ENCODE measurements around the gene KCNK18. TPM values are rescaled to one million over a fixed set of nuclear protein-coding genes. Genes with fewer than 3 reads are reported as not detected.
"Not testable (repeated sequence)": the region's sequence is repeated elsewhere in the genome, so short reads cannot be mapped to it uniquely, and the experiment has no call there.

Gene KCNK18
- total RNA-seq, 2 experiments from 2014 or later = not detected

DNA sequence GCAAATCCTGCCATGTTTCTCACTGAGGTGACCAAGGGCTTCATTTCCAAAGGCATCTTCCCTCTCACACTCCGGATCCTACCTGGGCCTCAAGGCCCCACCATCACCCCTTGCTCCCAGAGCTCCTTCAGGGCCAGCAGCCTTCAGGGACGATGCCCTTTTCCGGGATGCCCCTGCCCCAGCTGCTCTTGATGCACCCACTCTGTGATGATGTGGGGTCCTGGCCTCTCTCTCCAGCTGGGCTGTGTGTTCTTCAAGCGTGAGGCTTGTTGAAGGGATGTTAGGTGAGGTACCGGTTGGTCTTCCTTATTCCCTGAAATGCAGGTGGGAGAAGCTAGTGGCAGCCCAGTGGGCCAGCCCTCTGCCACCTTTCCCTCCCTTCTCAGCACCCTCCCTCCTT is 25.3 kb downstream of the KCNK18 start:
- no peak for ATAC-seq
- intact Hi-C loops (cut with DNase I, micrococcal nuclease) = no loop called here
- Mint-ChIP-seq H3K27me3 (peaks cover 4% of the 10 kb centered on the region), H3K4me1 (no peaks in the 10 kb centered on the region), H3K9me3 (ENCODE audit: low read depth) (no peaks in the 10 kb centered on the region), H3K4me3 (no peak overlapping the region), H3K27ac (no peak overlapping the region), H3K36me3 (ENCODE audit: low read depth) (no peaks in the 10 kb centered on the region)
- no peak for DNase-seq
- ChIA-PET CTCF (interaction anchor here (0.5 to 0.6 kb wide), 2 partner anchors 23 to 194 kb away, joined by 3 read pairs; no protein-coding TSS in a partner anchor), POLR2A (no interaction called here)

DNA sequence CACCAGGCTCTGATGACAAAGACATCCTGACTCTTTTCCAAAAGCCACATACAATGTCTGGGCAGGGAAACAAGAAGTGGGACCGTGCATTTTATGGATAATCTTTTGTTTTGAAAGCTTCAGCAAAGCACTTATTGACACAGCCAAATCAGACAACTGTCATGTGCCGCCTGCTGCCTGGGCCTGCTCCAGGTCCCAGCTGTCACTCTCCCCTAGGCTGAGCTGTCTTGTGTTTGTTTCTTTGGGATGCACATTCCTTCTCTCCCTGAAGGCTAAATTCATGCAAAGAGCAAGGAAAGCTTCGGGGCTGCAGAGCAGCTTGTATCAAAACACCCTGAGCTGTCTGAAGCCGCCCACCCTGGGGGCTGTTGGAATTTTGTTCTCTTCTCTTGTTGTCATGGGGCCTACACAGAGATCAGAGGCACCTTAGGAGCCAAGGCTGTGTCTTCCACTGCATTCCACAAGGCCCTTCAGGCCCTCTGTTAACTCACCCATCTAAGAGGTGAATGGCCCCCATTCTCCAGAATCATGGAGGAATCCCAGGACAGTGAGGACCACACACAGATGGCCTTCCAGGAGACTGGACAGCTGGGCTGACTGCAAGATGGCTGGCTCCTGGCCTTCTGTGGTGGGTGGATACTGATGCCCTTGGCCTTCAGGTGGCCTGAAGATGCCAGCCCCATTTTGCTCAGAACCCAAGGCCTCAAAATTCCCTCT is 25.8 kb downstream of the KCNK18 start:
- POLR2A ChIA-PET = no interaction called here
- H3K36me3 Mint-ChIP-seq (ENCODE audit: low read depth) = no peaks in the 10 kb centered on the region
- H3K27me3 Mint-ChIP-seq = peaks cover 4% of the 10 kb centered on the region
- no peaks in the 10 kb centered on the region for H3K9me3 Mint-ChIP-seq (ENCODE audit: low read depth)
- H3K4me1 Mint-ChIP-seq = no peaks in the 10 kb centered on the region
- no peak overlapping the region for H3K4me3 Mint-ChIP-seq
- DNase-seq (no peak), ATAC-seq (no peak)
- H3K27ac Mint-ChIP-seq = no peak overlapping the region
- intact Hi-C loops (cut with DNase I, micrococcal nuclease) = no loop called here
- CTCF ChIA-PET = interaction anchor here (0.5 to 0.7 kb wide), 3 partner anchors 24 to 344 kb away, joined by 3 read pairs; no protein-coding TSS in a partner anchor

DNA sequence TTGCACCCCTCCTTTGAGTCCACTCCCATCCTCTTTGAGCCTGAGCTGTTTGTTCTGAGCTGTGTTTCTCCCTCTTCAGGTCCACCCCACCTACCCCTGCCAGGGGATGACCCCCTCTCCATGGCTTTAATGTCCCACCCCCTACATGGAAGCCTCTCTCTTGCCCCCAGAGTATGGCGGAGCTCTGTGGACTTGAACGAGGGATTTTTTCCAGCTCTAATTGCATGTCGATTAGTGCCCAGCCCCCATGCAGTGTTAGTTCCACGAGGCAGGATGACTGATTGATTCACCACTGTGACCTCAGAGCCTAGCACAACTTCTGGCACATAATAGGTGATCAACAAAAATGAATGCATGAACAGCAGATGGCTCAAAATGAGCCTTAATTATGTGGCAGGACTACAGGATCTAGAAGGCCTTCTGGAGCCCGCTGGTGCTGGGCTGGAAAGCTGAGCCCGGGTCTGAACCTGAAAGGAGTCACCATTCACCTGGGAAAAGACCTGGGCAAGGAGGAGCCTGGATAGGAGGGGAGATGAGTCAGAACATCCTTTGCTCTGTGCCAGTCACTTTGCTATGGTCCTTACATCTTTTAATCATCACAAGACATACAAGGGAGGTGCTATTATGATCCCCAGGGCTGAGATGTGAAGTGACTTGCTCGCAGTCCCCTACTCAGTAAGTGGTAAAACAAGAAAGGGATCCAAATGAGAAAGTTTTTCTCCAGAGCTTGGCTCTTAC is 26.6 kb downstream of the KCNK18 start:
- no peak overlapping the region for H3K4me3 Mint-ChIP-seq
- ChIA-PET CTCF (interaction anchor here (0.7 kb wide), 1 partner anchor 343 kb away, joined by 3 read pairs; no protein-coding TSS in a partner anchor), POLR2A (no interaction called here)
- H3K27ac Mint-ChIP-seq = no peak overlapping the region
- DNase-seq (no peak), ATAC-seq (no peak)
- H3K36me3 Mint-ChIP-seq (ENCODE audit: low read depth) = no peaks in the 10 kb centered on the region
- peaks cover 4% of the 10 kb centered on the region for H3K27me3 Mint-ChIP-seq
- no peaks in the 10 kb centered on the region for H3K9me3 Mint-ChIP-seq (ENCODE audit: low read depth)
- intact Hi-C loops (cut with DNase I, micrococcal nuclease) = no loop called here
- no peaks in the 10 kb centered on the region for H3K4me1 Mint-ChIP-seq

DNA sequence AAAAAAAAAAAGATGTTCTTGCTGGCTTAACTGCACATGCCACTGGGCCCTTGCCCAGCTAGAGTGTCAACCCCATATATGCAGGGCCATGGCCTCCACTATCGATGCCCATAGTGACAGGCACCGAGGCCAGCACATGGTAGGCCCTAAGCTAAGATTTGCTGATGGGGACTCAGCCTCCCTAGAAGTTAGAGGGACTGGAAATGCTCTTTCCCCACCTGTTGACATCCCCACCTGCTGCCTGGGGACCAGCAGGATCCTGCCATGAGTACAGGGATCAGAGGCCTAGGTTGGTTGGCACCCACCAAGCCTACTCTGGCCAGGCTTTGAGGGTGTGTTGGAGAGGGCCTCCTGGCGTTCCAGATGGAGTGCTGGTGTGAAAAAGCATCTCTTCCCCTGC is 27.6 kb downstream of the KCNK18 start:
- POLR2A ChIA-PET = no interaction called here
- intact Hi-C loops (cut with DNase I, micrococcal nuclease) = no loop called here
- H3K9me3 Mint-ChIP-seq (ENCODE audit: low read depth) = no peaks in the 10 kb centered on the region
- no peak overlapping the region for H3K4me3 Mint-ChIP-seq
- no peak overlapping the region for H3K27ac Mint-ChIP-seq
- CTCF ChIA-PET = interaction anchor here (1.0 to 4.0 kb wide), 2 partner anchors 9 to 423 kb away, joined by 3 to 26 read pairs; no protein-coding TSS in a partner anchor
- ATAC-seq = no peak
- no peaks in the 10 kb centered on the region for H3K4me1 Mint-ChIP-seq
- no peak for DNase-seq
- no peaks in the 10 kb centered on the region for H3K36me3 Mint-ChIP-seq (ENCODE audit: low read depth)
- peaks cover 4% of the 10 kb centered on the region for H3K27me3 Mint-ChIP-seq

DNA sequence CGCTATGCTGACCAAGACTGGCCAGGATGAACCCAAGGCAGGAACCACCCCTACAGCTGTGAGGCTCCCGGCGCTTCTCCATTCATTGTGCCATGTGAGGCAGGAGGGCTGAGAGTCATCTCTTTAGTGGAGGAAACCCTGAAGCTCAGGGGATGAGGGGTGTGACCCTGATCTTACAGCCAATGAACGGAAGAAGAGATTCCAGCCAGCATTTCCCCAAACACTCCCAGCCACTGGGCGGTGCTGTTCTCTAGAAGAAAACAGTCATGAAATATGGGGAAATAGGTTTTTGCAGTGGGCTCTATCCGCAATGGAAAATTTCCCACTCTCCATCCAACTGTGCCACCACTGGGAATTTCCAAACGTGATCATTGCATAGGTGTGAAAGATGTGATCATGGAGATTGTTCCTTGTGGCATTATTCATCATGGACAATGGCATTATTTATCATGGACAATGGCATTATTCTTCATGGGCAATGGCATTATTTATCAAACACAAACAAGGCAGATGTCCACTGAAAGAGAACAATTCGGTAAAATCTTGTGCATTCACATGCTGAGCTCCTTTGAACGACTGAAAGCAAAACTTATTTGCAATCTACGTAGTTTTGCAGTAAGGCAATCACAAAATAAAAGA is 29.6 kb downstream of the KCNK18 start:
- Mint-ChIP-seq H3K4me1 (no peaks in the 10 kb centered on the region), H3K9me3 (ENCODE audit: low read depth) (peaks cover 2% of the 10 kb centered on the region), H3K27ac (no peak overlapping the region), H3K36me3 (ENCODE audit: low read depth) (no peaks in the 10 kb centered on the region), H3K27me3 (peaks cover 18% of the 10 kb centered on the region), H3K4me3 (no peak overlapping the region)
- intact Hi-C loops (cut with DNase I, micrococcal nuclease) = no loop called here
- POLR2A ChIA-PET = no interaction called here
- DNase-seq = peak; percentile 37
- CTCF ChIA-PET = interaction anchor here (0.7 to 4.0 kb wide), 3 partner anchors 8 to 93 kb away, joined by 3 to 26 read pairs (median 5); no protein-coding TSS in a partner anchor
- ATAC-seq = peak; percentile 39

DNA sequence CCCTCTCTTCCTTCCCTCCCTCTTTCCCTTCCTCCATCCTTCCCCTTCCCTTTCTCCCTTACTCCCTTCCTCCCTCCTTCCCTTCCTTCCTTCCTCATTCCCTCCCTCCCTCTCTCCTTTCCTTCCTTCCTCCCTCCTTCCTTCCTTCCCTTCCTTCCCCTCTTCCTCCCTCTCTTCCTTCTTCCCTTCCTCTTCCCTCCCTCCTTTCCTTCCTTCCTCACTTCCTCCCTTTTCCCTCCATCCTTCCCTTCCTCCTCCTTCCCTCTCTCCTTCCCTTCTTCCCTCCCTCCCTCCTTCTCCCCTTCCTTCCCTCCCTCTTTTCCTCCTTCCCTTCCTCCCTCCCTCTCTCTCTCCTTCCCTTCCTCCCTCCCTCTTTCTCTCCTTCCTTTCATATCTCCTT is 30.9 kb downstream of the KCNK18 start:
- H3K36me3 Mint-ChIP-seq (ENCODE audit: low read depth) = no peaks in the 10 kb centered on the region
- ATAC-seq = no peak
- ChIA-PET CTCF (interaction anchor here (0.6 to 4.0 kb wide), 2 partner anchors 12 to 596 kb away, joined by 3 to 26 read pairs; no protein-coding TSS in a partner anchor), POLR2A (no interaction called here)
- H3K27me3 Mint-ChIP-seq = peaks cover 20% of the 10 kb centered on the region
- H3K9me3 Mint-ChIP-seq (ENCODE audit: low read depth) = peaks cover 2% of the 10 kb centered on the region
- intact Hi-C loops (cut with DNase I, micrococcal nuclease) = no loop called here
- no peak overlapping the region for H3K27ac Mint-ChIP-seq
- H3K4me1 Mint-ChIP-seq = no peaks in the 10 kb centered on the region
- DNase-seq = no peak
- H3K4me3 Mint-ChIP-seq = no peak overlapping the region

DNA sequence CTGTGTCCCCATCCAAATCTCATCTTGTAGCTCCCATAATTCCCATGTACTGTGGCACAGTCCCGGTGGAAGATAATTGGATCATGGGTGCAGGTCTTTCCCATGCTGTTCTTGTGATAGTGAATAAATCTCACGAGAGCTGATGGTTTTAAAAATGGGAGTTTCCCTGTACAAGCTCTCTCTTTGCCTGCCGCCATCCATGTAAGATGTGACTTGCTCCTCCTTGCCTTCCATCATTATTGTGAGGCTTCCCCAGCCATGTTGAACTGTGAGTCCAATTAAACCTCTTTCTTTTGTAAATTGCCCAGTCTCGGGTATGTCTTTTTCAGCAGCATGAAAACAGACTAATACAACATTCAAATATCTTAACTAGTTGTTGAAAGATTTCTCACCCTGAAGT is 32.8 kb downstream of the KCNK18 start:
- H3K4me3 Mint-ChIP-seq; ATAC-seq; H3K4me1 Mint-ChIP-seq; H3K27ac Mint-ChIP-seq; POLR2A ChIA-PET; H3K36me3 Mint-ChIP-seq (ENCODE audit: low read depth); intact Hi-C loops (cut with DNase I, micrococcal nuclease); DNase-seq; H3K9me3 Mint-ChIP-seq (ENCODE audit: low read depth): not testable (repeated sequence)
- CTCF ChIA-PET = interaction anchor here (0.6 to 1.0 kb wide), 2 partner anchors 13 to 625 kb away, joined by 3 read pairs; no protein-coding TSS in a partner anchor
- peaks cover 23% of the 10 kb centered on the region for H3K27me3 Mint-ChIP-seq

DNA sequence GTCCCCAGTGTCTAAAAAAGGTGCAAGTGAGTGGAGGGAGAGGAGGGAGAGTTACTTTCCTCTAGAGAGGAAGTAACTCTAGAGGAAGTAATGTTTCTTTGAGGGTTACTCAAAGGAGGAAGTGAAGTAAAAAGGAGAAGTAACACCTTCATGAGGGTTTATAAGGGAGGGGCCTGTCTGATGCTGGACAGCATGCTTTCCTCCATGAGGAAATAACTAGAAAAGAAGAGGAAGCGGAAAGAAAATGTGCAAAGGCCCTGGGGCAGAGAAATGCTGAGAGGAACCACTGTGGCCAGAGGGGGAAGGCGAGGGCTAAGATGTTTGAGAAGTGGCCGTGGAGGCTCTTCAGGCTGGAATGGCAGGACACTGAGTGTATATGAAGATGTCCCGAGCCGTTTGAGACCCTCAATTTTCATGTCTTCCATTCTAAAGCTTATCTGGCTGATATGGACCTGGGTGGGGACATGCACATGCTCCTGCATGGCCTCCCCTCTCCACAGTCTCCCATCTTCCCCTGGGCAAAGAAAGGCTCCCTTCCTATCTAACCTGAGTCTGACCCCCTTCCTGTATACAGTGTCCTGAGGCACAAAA is 40.2 kb downstream of the KCNK18 start:
- intact Hi-C loops (cut with DNase I, micrococcal nuclease) = no loop called here
- no peaks in the 10 kb centered on the region for H3K36me3 Mint-ChIP-seq (ENCODE audit: low read depth)
- ATAC-seq (no peak), DNase-seq (no peak)
- peaks cover 4% of the 10 kb centered on the region for H3K4me1 Mint-ChIP-seq
- no peak overlapping the region for H3K27ac Mint-ChIP-seq
- H3K4me3 Mint-ChIP-seq = no peak overlapping the region
- POLR2A ChIA-PET = no interaction called here
- peaks cover 17% of the 10 kb centered on the region for H3K27me3 Mint-ChIP-seq
- CTCF ChIA-PET = no interaction called here
- no peaks in the 10 kb centered on the region for H3K9me3 Mint-ChIP-seq (ENCODE audit: low read depth)

DNA sequence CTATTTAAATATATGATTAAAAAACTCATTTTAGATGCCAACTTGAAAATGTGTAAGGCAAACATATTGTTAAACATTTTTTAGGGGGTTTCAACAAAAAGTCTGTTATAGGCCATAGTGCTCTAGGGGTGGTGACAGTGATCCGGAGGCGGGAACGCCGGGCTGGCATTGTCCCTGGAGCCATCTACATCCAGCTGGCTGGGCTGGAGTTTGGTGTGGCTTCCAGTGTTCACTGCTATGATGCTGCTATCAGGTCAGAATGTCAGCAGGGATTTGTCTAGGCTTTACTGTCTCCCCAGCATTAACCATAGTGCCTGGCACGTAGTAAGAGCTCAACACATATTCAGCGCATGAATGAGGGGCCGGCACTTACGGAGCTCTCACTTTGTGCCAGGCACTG is 41.8 kb downstream of the KCNK18 start:
- ChIA-PET POLR2A (no interaction called here), CTCF (no interaction called here)
- no peak overlapping the region for H3K27ac Mint-ChIP-seq
- ATAC-seq = no peak
- intact Hi-C loops (cut with DNase I, micrococcal nuclease) = no loop called here
- H3K36me3 Mint-ChIP-seq (ENCODE audit: low read depth) = no peaks in the 10 kb centered on the region
- no peaks in the 10 kb centered on the region for H3K9me3 Mint-ChIP-seq (ENCODE audit: low read depth)
- peaks cover 22% of the 10 kb centered on the region for H3K27me3 Mint-ChIP-seq
- peaks cover 4% of the 10 kb centered on the region for H3K4me1 Mint-ChIP-seq
- no peak for DNase-seq
- no peak overlapping the region for H3K4me3 Mint-ChIP-seq

DNA sequence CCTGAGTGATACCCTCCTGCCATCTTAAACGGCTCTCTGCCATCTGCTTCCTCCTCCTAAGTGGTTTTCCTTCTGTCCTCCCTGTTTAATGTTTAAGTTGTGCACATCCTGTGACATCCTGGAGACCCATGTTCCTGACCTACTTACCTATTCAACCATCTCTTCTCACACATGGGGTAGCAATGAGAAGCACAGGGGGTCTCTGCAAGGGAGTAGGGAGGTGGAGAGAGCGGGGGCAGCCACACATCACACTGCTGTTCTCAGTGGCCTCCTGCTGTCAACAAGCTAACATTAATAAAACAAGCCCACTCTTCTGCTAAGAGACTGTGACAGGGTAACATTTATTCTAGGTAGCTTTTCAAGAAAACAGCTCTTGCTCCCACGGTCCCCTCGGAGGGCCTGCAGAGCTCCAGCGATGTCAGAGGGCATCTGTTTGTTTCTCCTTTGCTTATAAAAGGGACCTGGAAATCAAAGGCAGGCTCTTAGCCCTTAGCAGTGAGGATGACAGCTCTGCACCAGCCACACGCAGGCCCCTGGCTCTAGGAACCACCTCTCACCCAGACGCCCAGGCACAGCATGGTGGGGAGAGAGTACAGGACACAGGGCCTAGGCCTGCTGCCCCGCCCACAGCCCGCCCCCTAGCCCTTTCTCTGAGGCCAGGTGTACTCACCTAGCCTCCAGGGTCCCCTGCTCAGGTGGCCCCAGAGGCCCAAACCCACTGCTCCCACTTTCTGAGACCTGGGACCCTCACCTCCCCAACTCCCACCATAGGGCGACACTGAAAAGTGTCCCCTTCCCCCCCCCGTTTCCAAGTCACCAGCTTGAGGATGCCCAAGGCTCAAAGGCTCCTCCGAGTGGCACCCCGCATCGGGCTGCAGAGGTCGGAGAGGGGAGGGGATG is 42.7 kb downstream of the KCNK18 start:
- POLR2A ChIA-PET = no interaction called here

More for the DNA sequence above, 42.7 kb downstream of the KCNK18 start:
- H3K36me3 Mint-ChIP-seq (ENCODE audit: low read depth) = no peaks in the 10 kb centered on the region
- H3K9me3 Mint-ChIP-seq (ENCODE audit: low read depth) = no peaks in the 10 kb centered on the region
- peaks cover 4% of the 10 kb centered on the region for H3K4me1 Mint-ChIP-seq
- DNase-seq (no peak), ATAC-seq (no peak)
- peaks cover 24% of the 10 kb centered on the region for H3K27me3 Mint-ChIP-seq
- intact Hi-C loops (cut with DNase I, micrococcal nuclease) = no loop called here
- no peak overlapping the region for H3K4me3 Mint-ChIP-seq
- CTCF ChIA-PET = interaction anchor here (1.1 kb wide), 1 partner anchor 23 kb away, joined by 3 read pairs; no protein-coding TSS in a partner anchor
- no peak overlapping the region for H3K27ac Mint-ChIP-seq
